HG03520 (cell line): ENCODE measurements around the gene COX17.

Experiments used
- ATAC-seq: cut with Tn5 transposase; IDR thresholded peaks from one replicate; pipeline ENCODE4 v1.9.1; 2021; ENCODE audit warnings: mild to moderate bottlenecking, moderate library complexity; ENCODE audit not compliant: unreplicated experiment

COX17 gene

GRCh38 chr3:119675188-119675874 lies 1.9 kb downstream of the COX17 start:
- ATAC-seq, result no peak

- no peak for ATAC-seq
These were observed 3.3 kb downstream of the COX17 start for GRCh38 chr3:119673875-119674274.

GRCh38 chr3:119672776-119673175 lies 4.4 kb downstream of the COX17 start:
- no peak for ATAC-seq

- ATAC-seq, result no peak
These were observed 7.2 kb downstream of the COX17 start for GRCh38 chr3:119669906-119670570.

- no peak for ATAC-seq
These were observed 11.1 kb downstream of the COX17 start for GRCh38 chr3:119665954-119666559.

GRCh38 chr3:119664850-119665379 lies 12.3 kb downstream of the COX17 start:
- no peak for ATAC-seq

- ATAC-seq, result no peak
These were observed 12.8 kb downstream of the COX17 start for GRCh38 chr3:119664370-119664769.

- ATAC-seq, result no peak
These were observed 13.3 kb downstream of the COX17 start for GRCh38 chr3:119663885-119664284.

- ATAC-seq, result no peak
These were observed 14.4 kb downstream of the COX17 start for GRCh38 chr3:119662604-119663373.

- no peak for ATAC-seq
These were observed 16.4 kb downstream of the COX17 start, which contains the start of gene POPDC2 for GRCh38 chr3:119660474-119661440. TSS of gene POPDC2 (minus strand) at chr3:119660589. CDS start at chr3:119660423, 166 bp downstream.

GRCh38 chr3:119659606-119660291 lies 17.5 kb downstream of the COX17 start:
- no peak for ATAC-seq

GRCh38 chr3:119658994-119659393 lies 18.2 kb downstream of the COX17 start:
- ATAC-seq, result no peak

- ATAC-seq, result no peak
These were observed 19.1 kb downstream of the COX17 start for GRCh38 chr3:119657887-119658702.

- no peak for ATAC-seq
These were observed 23.3 kb downstream of the COX17 start for GRCh38 chr3:119653876-119654275.

GRCh38 chr3:119652306-119653033 lies 24.7 kb downstream of the COX17 start:
- no peak for ATAC-seq

GRCh38 chr3:119649761-119650160 lies 27.4 kb downstream of the COX17 start:
- ATAC-seq, result no peak

- ATAC-seq, result no peak
These were observed 29.2 kb downstream of the COX17 start for GRCh38 chr3:119647843-119648575.
